Trophoblast cell (in vitro differentiated cells and primary cell): ENCODE data around the gene C9orf40.

Source experiments
- DNase-seq, 2 donors: peaks; one replicate each; pipeline ENCODE4 v3.0.0-alpha.2; 2016
- H2AFZ ChIP-seq: 2 replicates; pipeline ENCODE4 v1.6.1; 2013; ENCODE audit warnings: low read length, moderate library complexity, mild to moderate bottlenecking; ENCODE audit not compliant: insufficient read depth, poor library complexity
- H2AK5ac ChIP-seq: 2 replicates; pipeline ENCODE4 v1.6.1; 2013; ENCODE audit warnings: mild to moderate bottlenecking, low read length
- H2BK120ac ChIP-seq: 2 replicates; pipeline ENCODE4 v1.6.1; 2013; ENCODE audit warnings: low read length, mild to moderate bottlenecking, moderate library complexity; ENCODE audit not compliant: insufficient read depth, poor library complexity
- H2BK12ac ChIP-seq: 2 replicates; pipeline ENCODE4 v1.6.1; 2013; ENCODE audit warnings: mild to moderate bottlenecking, low read length, moderate library complexity
- H2BK5ac ChIP-seq: 2 replicates; pipeline ENCODE4 v1.6.1; 2013; ENCODE audit warnings: low read length, low read depth, moderate library complexity, mild to moderate bottlenecking; ENCODE audit not compliant: poor library complexity
- H3K14ac ChIP-seq: 2 replicates; pipeline ENCODE4 v1.6.1; 2013; ENCODE audit warnings: mild to moderate bottlenecking, low read length
- H3K18ac ChIP-seq: 2 replicates; pipeline ENCODE4 v1.6.1; 2013; ENCODE audit warnings: mild to moderate bottlenecking, low read length
- H3K23ac ChIP-seq: 2 replicates; pipeline ENCODE4 v1.6.1; 2013; ENCODE audit warnings: low read length
- H3K27ac ChIP-seq: 2 replicates; pipeline ENCODE4 v1.5.1; 2013; ENCODE audit warnings: low read depth, mild to moderate bottlenecking, inconsistent platforms, low read length, moderate library complexity
- H3K27me3 ChIP-seq: 2 replicates; pipeline ENCODE4 v1.6.1; 2013; ENCODE audit warnings: inconsistent platforms, mild to moderate bottlenecking, low read length, moderate library complexity; ENCODE audit not compliant: insufficient read depth
- H3K36me3 ChIP-seq, 2 experiments: 1 replicate in 1 of 2; 2 replicates in 1 of 2; pipeline ENCODE4 v1.6.1; 2013; ENCODE audit warnings: low read length in 2 of 2, mild to moderate bottlenecking in 2 of 2, moderate library complexity in 1 of 2; ENCODE audit not compliant: insufficient read depth in 2 of 2, control insufficient read depth in 1 of 2
- H3K4ac ChIP-seq: 2 replicates; pipeline ENCODE4 v1.6.1; 2013; ENCODE audit warnings: low read depth, mild to moderate bottlenecking, low read length, moderate library complexity
- H3K4me1 ChIP-seq, 2 experiments: 1 replicate in 1 of 2; 2 replicates in 1 of 2; pipeline ENCODE4 v1.6.1; 2013; ENCODE audit warnings: low read length in 2 of 2, mild to moderate bottlenecking in 2 of 2, moderate library complexity in 1 of 2; ENCODE audit not compliant: insufficient read depth in 2 of 2, control insufficient read depth in 1 of 2
- H3K4me2 ChIP-seq: 2 replicates; pipeline ENCODE4 v1.6.1; 2013; ENCODE audit warnings: inconsistent platforms, mild to moderate bottlenecking, low read length, moderate library complexity
- H3K4me3 ChIP-seq: 2 replicates; pipeline ENCODE4 v1.5.1; 2013; ENCODE audit warnings: mild to moderate bottlenecking, low read depth, low read length, inconsistent platforms
- H3K79me1 ChIP-seq: one replicate; pipeline ENCODE4 v1.6.1; 2013; ENCODE audit warnings: low read length
- H3K79me2 ChIP-seq: 2 replicates; pipeline ENCODE4 v1.6.1; 2013; ENCODE audit warnings: low read length, mild to moderate bottlenecking; ENCODE audit not compliant: control insufficient read depth, insufficient read depth, poor library complexity
- H3K9ac ChIP-seq: 2 replicates; pipeline ENCODE4 v1.6.1; 2013; ENCODE audit warnings: mild to moderate bottlenecking, low read length
- H3K9me3 ChIP-seq: 2 replicates; pipeline ENCODE4 v1.6.1; 2013; ENCODE audit warnings: low read depth, mild to moderate bottlenecking, control low read depth, inconsistent platforms, low read length; ENCODE audit not compliant: insufficient read depth
- H4K12ac ChIP-seq: 2 replicates; pipeline ENCODE4 v1.6.1; 2013; ENCODE audit warnings: low read depth, mild to moderate bottlenecking, low read length, moderate library complexity
- H4K8ac ChIP-seq: 2 replicates; pipeline ENCODE4 v1.6.1; 2013; ENCODE audit warnings: low read depth, mild to moderate bottlenecking, low read length, moderate library complexity
- H4K91ac ChIP-seq: one replicate; pipeline ENCODE4 v1.6.1; 2013; ENCODE audit warnings: low read depth, mild to moderate bottlenecking, low read length, moderate library complexity
- WGBS: extraction: QIAGEN DNeasy Blood & Tissue Kit; methylation state at CpG from one replicate; pipeline ENCODE4 v1.1.7; 2013; ENCODE audit warnings: missing lambda C conversion rate; ENCODE audit not compliant: insufficient read length, insufficient coverage; ENCODE audit errors: extremely low coverage; 5-methylcytosine and 5-hydroxymethylcytosine counted together

C9orf40 gene

GRCh38 chr9:74920944-74921626 is 31.6 kb downstream of the C9orf40 start:
- Histone ChIP-seq H4K8ac (no peak overlapping the region), H3K4me1 (no peaks in the 10 kb centered on the region), H2AK5ac (no peak overlapping the region), H2AFZ (no peak overlapping the region), H3K4ac (no peak overlapping the region), H3K79me1 (no peaks in the 10 kb centered on the region), H3K27me3 (no peaks in the 10 kb centered on the region), H3K9ac (no peak overlapping the region), H4K12ac (no peak overlapping the region), H3K9me3 (no peaks in the 10 kb centered on the region), H3K4me2 (no peak overlapping the region), H3K79me2 (no peaks in the 10 kb centered on the region), H2BK5ac (no peak overlapping the region), H3K36me3 (no peaks in the 10 kb centered on the region), H3K4me3 (no peak overlapping the region), H3K14ac (no peak overlapping the region), H3K27ac (no peak overlapping the region), H2BK12ac (no peak overlapping the region), H3K23ac (no peak overlapping the region), H3K18ac (no peak overlapping the region), H4K91ac (no peak overlapping the region), H2BK120ac (no peak overlapping the region)
- WGBS, result no CpG with 5 or more reads among the region's 3 CpGs
- no peak for DNase-seq

- H3K14ac ChIP-seq, result no peak overlapping the region
- no peak for DNase-seq
- H3K23ac ChIP-seq, result no peak overlapping the region
- H3K4me1 ChIP-seq, result no peaks in the 10 kb centered on the region
- no peak overlapping the region for H3K27ac ChIP-seq
- H4K8ac ChIP-seq, result no peak overlapping the region
- no peak overlapping the region for H3K4me2 ChIP-seq
- H3K18ac ChIP-seq, result no peak overlapping the region
- no peak overlapping the region for H4K12ac ChIP-seq
- H2BK12ac ChIP-seq, result no peak overlapping the region
- no peaks in the 10 kb centered on the region for H3K27me3 ChIP-seq
- no peak overlapping the region for H2AK5ac ChIP-seq
- no peak overlapping the region for H2AFZ ChIP-seq
- no peak overlapping the region for H3K4ac ChIP-seq
- no peaks in the 10 kb centered on the region for H3K79me1 ChIP-seq
- no peak overlapping the region for H3K4me3 ChIP-seq
- H2BK120ac ChIP-seq, result no peak overlapping the region
- H3K36me3 ChIP-seq, result no peaks in the 10 kb centered on the region
- no peak overlapping the region for H4K91ac ChIP-seq
- no peak overlapping the region for H2BK5ac ChIP-seq
- H3K79me2 ChIP-seq, result no peaks in the 10 kb centered on the region
- WGBS, result no CpG with 5 or more reads among the region's 2 CpGs
- no peak overlapping the region for H3K9ac ChIP-seq
- no peaks in the 10 kb centered on the region for H3K9me3 ChIP-seq
Measured at GRCh38 chr9:74910036-74910435, 42.7 kb downstream of the C9orf40 start.

- no peak overlapping the region for H2AFZ ChIP-seq
- no peak overlapping the region for H3K9ac ChIP-seq
- no peak overlapping the region for H4K12ac ChIP-seq
- H3K23ac ChIP-seq, result no peak overlapping the region
- no peak overlapping the region for H2AK5ac ChIP-seq
- no peak overlapping the region for H3K4ac ChIP-seq
- no peak overlapping the region for H3K27ac ChIP-seq
- H3K27me3 ChIP-seq, result no peaks in the 10 kb centered on the region
- H2BK5ac ChIP-seq, result no peak overlapping the region
- no peaks in the 10 kb centered on the region for H3K9me3 ChIP-seq
- H2BK120ac ChIP-seq, result no peak overlapping the region
- no peaks in the 10 kb centered on the region for H3K79me1 ChIP-seq
- H4K91ac ChIP-seq, result no peak overlapping the region
- no peak overlapping the region for H4K8ac ChIP-seq
- H3K4me3 ChIP-seq, result no peak overlapping the region
- H3K4me1 ChIP-seq, result no peaks in the 10 kb centered on the region
- no peak for DNase-seq
- WGBS, result no CpG with 5 or more reads among the region's 4 CpGs
- H3K4me2 ChIP-seq, result no peak overlapping the region
- H3K36me3 ChIP-seq, result no peaks in the 10 kb centered on the region
- no peak overlapping the region for H2BK12ac ChIP-seq
- no peaks in the 10 kb centered on the region for H3K79me2 ChIP-seq
- no peak overlapping the region for H3K14ac ChIP-seq
- H3K18ac ChIP-seq, result no peak overlapping the region
Measured at GRCh38 chr9:74908665-74909064, 44.0 kb downstream of the C9orf40 start.

GRCh38 chr9:74907085-74907484 is 45.6 kb downstream of the C9orf40 start:
- Histone ChIP-seq H4K8ac (no peak overlapping the region), H2BK12ac (no peak overlapping the region), H3K14ac (no peak overlapping the region), H3K4ac (no peak overlapping the region), H3K9ac (no peak overlapping the region), H3K4me1 (no peaks in the 10 kb centered on the region), H3K9me3 (no peaks in the 10 kb centered on the region), H2AFZ (no peak overlapping the region), H3K27me3 (no peaks in the 10 kb centered on the region), H3K79me1 (no peaks in the 10 kb centered on the region), H2BK5ac (no peak overlapping the region), H3K4me3 (no peak overlapping the region), H3K36me3 (no peaks in the 10 kb centered on the region), H3K27ac (no peak overlapping the region), H2BK120ac (no peak overlapping the region), H4K91ac (no peak overlapping the region), H4K12ac (no peak overlapping the region), H3K18ac (no peak overlapping the region), H3K23ac (no peak overlapping the region), H3K4me2 (no peak overlapping the region), H3K79me2 (no peaks in the 10 kb centered on the region), H2AK5ac (no peak overlapping the region)
- WGBS, result no CpG with 5 or more reads among the region's 3 CpGs
- no peak for DNase-seq
